ENCODE results near the gene ERN1.

ERN1 gene

DNA sequence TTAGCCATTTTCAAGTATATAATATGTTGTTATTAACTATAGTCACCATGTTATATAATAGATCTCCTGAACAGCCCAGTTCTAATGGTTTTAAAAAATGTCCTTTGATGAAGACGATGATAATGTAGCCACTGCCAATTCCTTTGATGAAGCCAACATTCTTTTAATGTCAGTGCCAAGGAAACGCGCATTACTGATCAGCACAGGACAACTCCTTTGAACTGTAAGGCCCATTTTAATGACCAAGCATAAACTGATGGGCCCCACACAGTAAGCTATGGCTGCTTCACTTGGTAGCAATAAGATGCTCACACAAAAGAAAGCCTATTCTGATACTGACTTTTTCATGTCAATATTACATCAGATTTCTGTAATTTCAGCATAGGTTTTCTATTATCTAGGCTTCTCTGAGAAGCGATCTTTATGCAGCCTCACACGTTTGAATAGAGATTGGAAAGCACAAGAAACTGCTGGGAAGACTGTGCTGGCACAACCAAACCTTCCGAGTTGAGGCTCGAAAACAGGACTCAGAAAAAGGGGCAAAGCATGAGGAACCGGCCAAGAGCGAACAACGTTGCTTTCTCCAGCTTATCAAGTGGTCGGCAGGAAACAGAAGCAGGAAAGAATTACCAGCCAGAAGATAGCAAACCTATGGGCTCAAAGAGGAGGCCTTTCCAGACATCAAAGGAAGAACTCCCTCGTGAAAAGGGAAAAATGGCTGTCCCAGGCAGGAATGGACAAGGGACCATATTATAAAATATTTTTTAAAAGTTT is 19.4 kb downstream of the ERN1 start:
- TF ChIP-seq, protein P1, sequence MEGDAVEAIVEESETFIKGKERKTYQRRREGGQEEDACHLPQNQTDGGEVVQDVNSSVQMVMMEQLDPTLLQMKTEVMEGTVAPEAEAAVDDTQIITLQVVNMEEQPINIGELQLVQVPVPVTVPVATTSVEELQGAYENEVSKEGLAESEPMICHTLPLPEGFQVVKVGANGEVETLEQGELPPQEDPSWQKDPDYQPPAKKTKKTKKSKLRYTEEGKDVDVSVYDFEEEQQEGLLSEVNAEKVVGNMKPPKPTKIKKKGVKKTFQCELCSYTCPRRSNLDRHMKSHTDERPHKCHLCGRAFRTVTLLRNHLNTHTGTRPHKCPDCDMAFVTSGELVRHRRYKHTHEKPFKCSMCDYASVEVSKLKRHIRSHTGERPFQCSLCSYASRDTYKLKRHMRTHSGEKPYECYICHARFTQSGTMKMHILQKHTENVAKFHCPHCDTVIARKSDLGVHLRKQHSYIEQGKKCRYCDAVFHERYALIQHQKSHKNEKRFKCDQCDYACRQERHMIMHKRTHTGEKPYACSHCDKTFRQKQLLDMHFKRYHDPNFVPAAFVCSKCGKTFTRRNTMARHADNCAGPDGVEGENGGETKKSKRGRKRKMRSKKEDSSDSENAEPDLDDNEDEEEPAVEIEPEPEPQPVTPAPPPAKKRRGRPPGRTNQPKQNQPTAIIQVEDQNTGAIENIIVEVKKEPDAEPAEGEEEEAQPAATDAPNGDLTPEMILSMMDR (conservative IDR thresholded peaks at IDR 0.05; ENCODE audit: low read depth, low read length): no peak
- DNase-seq (ENCODE audit: low read depth): no peak

DNA sequence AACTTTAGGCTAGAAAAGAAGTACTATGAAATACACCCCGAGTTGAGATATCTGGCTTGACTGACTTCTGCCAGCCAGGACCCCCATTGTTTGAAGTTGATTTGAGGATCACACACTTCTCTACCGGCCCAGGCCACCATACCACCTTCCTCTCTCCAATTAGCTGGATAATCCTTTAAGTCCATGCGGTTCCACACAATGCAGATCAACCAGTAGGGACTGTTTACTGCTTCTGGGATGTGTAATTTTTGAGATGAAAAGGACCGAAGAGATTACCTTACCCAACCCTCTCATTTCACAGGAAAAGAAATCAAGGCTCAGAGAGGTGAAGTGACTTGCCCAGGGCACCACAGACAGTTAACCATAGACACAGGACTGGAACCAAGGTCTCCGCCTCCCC is 20.5 kb downstream of the ERN1 start:
- TF ChIP-seq, protein P1 (conservative IDR thresholded peaks at IDR 0.05; ENCODE audit: low read depth, low read length): no peak
- no peak for DNase-seq (ENCODE audit: low read depth)

More for the DNA sequence above, 19.4 kb downstream of the ERN1 start:
- H3K4me3 ChIP-seq (ENCODE audit: low read length): no peak overlapping the region

GRCh38 chr17:64107500-64108236 is 22.3 kb downstream of the ERN1 start:
- TF ChIP-seq, protein P1 (conservative IDR thresholded peaks at IDR 0.05; ENCODE audit: low read depth, low read length): no peak
- no peak overlapping the region for H3K4me3 ChIP-seq (ENCODE audit: low read length)
- no peak for DNase-seq (ENCODE audit: low read depth)

More for the DNA sequence above, 20.5 kb downstream of the ERN1 start:
- no peak overlapping the region for H3K4me3 ChIP-seq (ENCODE audit: low read length)

DNA sequence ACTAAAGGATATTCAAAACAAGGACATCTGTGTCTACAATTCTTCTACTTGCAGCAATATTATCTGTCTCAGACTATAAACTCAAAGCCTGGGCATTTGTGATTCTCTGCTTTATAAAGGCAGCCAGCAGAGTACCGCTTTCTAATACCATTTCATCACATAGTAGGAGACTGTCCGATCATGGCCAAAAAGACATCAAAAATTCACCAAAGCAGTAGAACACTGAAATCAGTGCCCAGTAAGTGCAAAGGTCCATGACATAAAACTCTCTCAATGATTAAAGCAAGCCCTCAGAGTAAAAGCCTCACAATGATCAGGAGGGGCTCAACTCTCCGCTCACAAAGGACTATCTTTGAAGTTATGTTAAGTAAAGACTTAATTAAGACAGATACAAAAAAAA is 23.0 kb downstream of the ERN1 start:
- TF ChIP-seq, protein P1 (conservative IDR thresholded peaks at IDR 0.05; ENCODE audit: low read depth, low read length): no peak
- DNase-seq (ENCODE audit: low read depth): no peak
- H3K4me3 ChIP-seq (ENCODE audit: low read length): no peak overlapping the region

DNA sequence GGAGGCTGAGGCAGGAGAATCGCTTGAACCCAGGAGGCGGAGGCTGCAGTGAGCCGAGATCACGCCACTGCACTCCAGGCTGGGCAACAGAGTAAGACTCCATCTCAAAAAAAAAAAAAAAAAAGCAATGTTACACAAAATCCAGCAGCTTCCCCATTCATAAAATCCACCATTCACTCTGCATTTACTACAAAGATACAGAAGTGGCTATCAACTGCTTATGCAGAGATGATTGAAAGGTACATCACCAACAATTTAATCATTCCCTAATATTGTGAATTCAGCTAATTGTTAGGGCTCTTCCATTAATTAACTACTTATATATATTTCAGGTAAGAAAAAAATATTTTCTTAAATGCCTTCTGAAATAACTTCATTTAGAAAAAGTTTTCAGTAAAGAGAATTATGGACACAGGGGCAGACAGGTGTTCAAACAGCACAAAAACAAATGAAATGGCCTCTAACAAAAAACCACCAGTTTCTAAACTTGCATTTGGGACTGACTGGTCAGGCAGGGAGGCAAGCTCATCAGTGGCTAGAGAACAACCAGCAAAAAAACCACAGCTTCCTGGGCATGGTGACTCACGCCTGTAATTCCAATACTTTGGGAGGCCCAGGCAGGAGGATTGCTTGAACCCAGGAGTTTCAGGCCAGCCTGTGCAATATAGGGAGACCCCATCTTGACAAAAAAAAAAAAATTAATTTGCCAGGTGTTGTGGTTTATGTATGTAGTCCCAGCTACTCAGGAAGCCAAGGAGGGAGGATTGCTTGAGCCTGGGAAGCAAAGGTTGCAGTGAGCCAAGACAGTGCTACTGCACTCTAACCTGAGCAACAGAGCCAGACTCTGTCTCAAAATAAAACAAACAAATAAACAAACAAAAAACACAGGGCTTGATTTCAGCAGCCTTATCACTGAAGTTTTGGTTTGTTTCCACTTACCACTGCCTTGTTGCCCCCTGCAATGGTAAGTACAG is 26.3 kb downstream of the ERN1 start:
- no peak overlapping the region for H3K4me3 ChIP-seq (ENCODE audit: low read length)
- TF ChIP-seq, protein P1 (conservative IDR thresholded peaks at IDR 0.05; ENCODE audit: low read depth, low read length): no peak
- no peak for DNase-seq (ENCODE audit: low read depth)

GRCh38 chr17:64102627-64103390 is 27.1 kb downstream of the ERN1 start:
- no peak overlapping the region for H3K4me3 ChIP-seq (ENCODE audit: low read length)
- DNase-seq (ENCODE audit: low read depth): no peak
- TF ChIP-seq, protein P1 (conservative IDR thresholded peaks at IDR 0.05; ENCODE audit: low read depth, low read length): no peak

Data from retinal pigment epithelial cell (primary cell).